NCI-H2107 treated with DMSO at 0.1 percent for 48 hours (cell line): ENCODE data around the gene PIR.

Experiments used
- DNase-seq: peaks from one replicate; lab custom pipeline; 2025; ENCODE audit not compliant: unreplicated experiment; lab: John Stamatoyannopoulos, UW

PIR gene

GRCh38 chrX:15350329-15350996 lies 142.7 kb downstream of the PIR start:
- no peak for DNase-seq

- peak; percentile 41 for DNase-seq
Measured at GRCh38 chrX:15349046-15349445, 144.1 kb downstream of the PIR start.

GRCh38 chrX:15345976-15346375 lies 147.2 kb downstream of the PIR start:
- DNase-seq = no peak

- DNase-seq = no peak
Measured at GRCh38 chrX:15344106-15344505, 149.0 kb downstream of the PIR start.

- DNase-seq = no peak
Measured at GRCh38 chrX:15343075-15343476, 150.1 kb downstream of the PIR start.

- no peak for DNase-seq
Measured at GRCh38 chrX:15340867-15341266, 152.3 kb downstream of the PIR start.

- DNase-seq = peak; percentile 50
Measured at GRCh38 chrX:15336023-15336413, 157.1 kb downstream of the PIR start.

GRCh38 chrX:15335135-15336022 lies 157.8 kb downstream of the PIR start, which contains the start of gene PIGA:
TSS of gene PIGA (minus strand) at chrX:15335523. CDS start at chrX:15331930, 3,593 bp downstream.
- peak; percentile 96 for DNase-seq
